Transverse colon (tissue), 4 donors: Measurements from ENCODE around the gene TRIM54.

Experiments
- CTCF ChIP-seq, 5 experiments: fragments of 200-600 bp in 3 of 5; fragments of 450-650 bp in 2 of 5; sonication (generic) in 3 of 5; IDR thresholded peaks; 1 replicate in 2 of 5; 2 replicates in 3 of 5; pipeline ENCODE4 v1.5.1; 2016 to 2017; ENCODE audit warnings: antibody characterized with exemption in 5 of 5, inconsistent platforms in 3 of 5, mild to moderate bottlenecking in 2 of 5, moderate library complexity in 1 of 5
- EP300 ChIP-seq: sonication (generic); formaldehyde crosslinking; IDR thresholded peaks from one replicate; pipeline ENCODE4 v1.6.1; 2017; ENCODE audit warnings: antibody characterized with exemption, low read depth
- POLR2A ChIP-seq: fragments of 450-650 bp; IDR thresholded peaks from one replicate; pipeline ENCODE4 v1.6.1; 2016; ENCODE audit warnings: antibody characterized with exemption, mild to moderate bottlenecking, moderate library complexity
- POLR2AphosphoS5 ChIP-seq, 3 donors: sonication (generic); formaldehyde crosslinking; IDR thresholded peaks; one replicate each; pipeline ENCODE4 v1.6.1; 2016; ENCODE audit warnings: antibody characterized with exemption in 3 of 3

GRCh38 chr2:27255660-27256059 lies 26.6 kb upstream of the TRIM54 start:
- TF ChIP-seq CTCF (IDR thresholded peaks at IDR 0.05): no peak
- TF ChIP-seq POLR2A: no peak
- TF ChIP-seq EP300: no peak
- no peak for TF ChIP-seq POLR2AphosphoS5 (IDR thresholded peaks at IDR 0.05)
